ENCODE results near the gene RPAP2. TPM values are rescaled to one million over a fixed set of nuclear protein-coding genes. Genes with fewer than 3 reads are reported as not detected.

Gene RPAP2
- total RNA-seq, 2 experiments from 2014 or later, result 23.4 to 26.5 TPM

GRCh38 chr1:92262516-92262915 is 36.3 kb upstream of the RPAP2 start:
- H3K36me3 ChIP-seq (ENCODE audit: insufficient read depth, low read length), result peaks cover 65% of the 10 kb centered on the region

GRCh38 chr1:92273039-92273438 is 25.8 kb upstream of the RPAP2 start:
- intact Hi-C loops (cut with DNase I, micrococcal nuclease), result no loop called here
- H3K4me1 ChIP-seq (ENCODE audit: insufficient read depth, low read length), result no peaks in the 10 kb centered on the region
- H3K36me3 ChIP-seq (ENCODE audit: insufficient read depth, low read length), result peaks cover 54% of the 10 kb centered on the region
- no peaks in the 10 kb centered on the region for H3K27me3 Mint-ChIP-seq
- H3K4me1 Mint-ChIP-seq (ENCODE audit: low read depth), result no peaks in the 10 kb centered on the region
- ChIA-PET POLR2A (no interaction called here), CTCF (interaction anchor here (0.7 kb wide), 1 partner anchor 130 kb away, joined by 4 read pairs; no protein-coding TSS in a partner anchor)
- no peak overlapping the region for H3K27ac ChIP-seq (ENCODE audit: low read depth in 1 of 2, low read length in 2 of 2)
- no peak overlapping the region for H3K4me3 Mint-ChIP-seq
- DNase-seq (no peak), ATAC-seq (ENCODE audit: poor library complexity) (no peak)
- H3K9me3 ChIP-seq (ENCODE audit: control insufficient read depth in 1 of 2, insufficient read depth in 1 of 2, low read length in 2 of 2), result no peaks in the 10 kb centered on the region
- H3K36me3 Mint-ChIP-seq (ENCODE audit: low read depth), result peaks cover 86% of the 10 kb centered on the region
- H3K27me3 ChIP-seq (ENCODE audit: control insufficient read depth in 1 of 2, insufficient read depth in 2 of 2, low read length in 2 of 2), result no peaks in the 10 kb centered on the region
- no peaks in the 10 kb centered on the region for H3K9me3 Mint-ChIP-seq
- no peak overlapping the region for H3K27ac Mint-ChIP-seq
- TF ChIP-seq CTCF (IDR thresholded peaks at IDR 0.05), result no peak
- no peak overlapping the region for H3K4me3 ChIP-seq (ENCODE audit: low read length)

More at GRCh38 chr1:92262516-92262915, 36.3 kb upstream of the RPAP2 start:
- Mint-ChIP-seq H3K9me3 (no peaks in the 10 kb centered on the region), H3K4me1 (ENCODE audit: low read depth) (no peaks in the 10 kb centered on the region), H3K27me3 (no peaks in the 10 kb centered on the region), H3K27ac (no peak overlapping the region), H3K36me3 (ENCODE audit: low read depth) (peaks cover 97% of the 10 kb centered on the region), H3K4me3 (no peak overlapping the region)
- ATAC-seq (ENCODE audit: poor library complexity), result no peak
- intact Hi-C loops (cut with DNase I, micrococcal nuclease), result no loop called here
- DNase-seq, result no peak
- H3K4me3 ChIP-seq (ENCODE audit: low read length), result no peak overlapping the region
- no peaks in the 10 kb centered on the region for H3K4me1 ChIP-seq (ENCODE audit: insufficient read depth, low read length)
- H3K27ac ChIP-seq (ENCODE audit: low read depth in 1 of 2, low read length in 2 of 2), result no peak overlapping the region
- POLR2A ChIA-PET, result interaction anchor here (1.4 kb wide), 1 partner anchor 16 kb away, joined by 3 read pairs; no protein-coding TSS in a partner anchor
- CTCF ChIA-PET, result no interaction called here
- no peak for TF ChIP-seq CTCF (IDR thresholded peaks at IDR 0.05)
- H3K27me3 ChIP-seq (ENCODE audit: control insufficient read depth in 1 of 2, insufficient read depth in 2 of 2, low read length in 2 of 2), result no peaks in the 10 kb centered on the region
- no peaks in the 10 kb centered on the region for H3K9me3 ChIP-seq (ENCODE audit: control insufficient read depth in 1 of 2, insufficient read depth in 1 of 2, low read length in 2 of 2)

- Mint-ChIP-seq H3K27ac (no peak overlapping the region), H3K27me3 (no peaks in the 10 kb centered on the region), H3K4me3 (no peak overlapping the region), H3K36me3 (ENCODE audit: low read depth) (peaks cover 80% of the 10 kb centered on the region), H3K9me3 (no peaks in the 10 kb centered on the region), H3K4me1 (ENCODE audit: low read depth) (no peaks in the 10 kb centered on the region)
- Histone ChIP-seq H3K4me1 (ENCODE audit: insufficient read depth, low read length) (no peaks in the 10 kb centered on the region), H3K9me3 (ENCODE audit: control insufficient read depth in 1 of 2, insufficient read depth in 1 of 2, low read length in 2 of 2) (no peaks in the 10 kb centered on the region), H3K27me3 (ENCODE audit: control insufficient read depth in 1 of 2, insufficient read depth in 2 of 2, low read length in 2 of 2) (no peaks in the 10 kb centered on the region), H3K27ac (ENCODE audit: low read depth in 1 of 2, low read length in 2 of 2) (no peak overlapping the region), H3K4me3 (ENCODE audit: low read length) (no peak overlapping the region), H3K36me3 (ENCODE audit: insufficient read depth, low read length) (peaks cover 54% of the 10 kb centered on the region)
- CTCF ChIA-PET, result no interaction called here
- no peak for ATAC-seq (ENCODE audit: poor library complexity)
- DNase-seq, result no peak
- intact Hi-C loops (cut with DNase I, micrococcal nuclease), result no loop called here
- no peak for TF ChIP-seq CTCF (IDR thresholded peaks at IDR 0.05)
- POLR2A ChIA-PET, result no interaction called here
These were observed 23.9 kb upstream of the RPAP2 start for GRCh38 chr1:92274939-92275338.
